ENCODE measurements around the gene FAM78A.

DNA sequence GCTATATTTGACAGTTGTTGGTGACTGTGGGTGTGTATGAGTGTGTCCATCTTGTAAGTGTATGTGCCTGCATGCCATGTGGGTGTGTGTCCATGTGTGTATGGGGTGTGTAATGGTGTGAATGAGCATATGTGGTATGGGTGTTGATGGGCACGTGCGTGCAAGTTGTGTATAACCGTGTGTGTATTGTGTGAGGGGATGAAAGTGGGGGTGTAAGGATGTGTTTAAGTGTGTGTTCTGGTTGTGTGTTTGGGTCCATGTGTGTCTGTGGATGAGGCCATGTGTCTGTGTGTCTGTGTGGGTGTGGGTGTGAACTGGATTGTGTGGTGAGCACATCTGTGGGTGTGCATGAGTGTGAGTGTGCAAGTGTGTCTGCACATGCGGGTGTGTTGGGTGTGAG lies 5.9 kb upstream of the FAM78A start:
- TF ChIP-seq CTCF (IDR thresholded peaks at IDR 0.05) (no peak), POLR2A (IDR thresholded peaks at IDR 0.05) (no peak)
